ENCODE data around the gene POLR3A. TPM values are rescaled to one million over a fixed set of nuclear protein-coding genes. Genes with fewer than 3 reads are reported as not detected.

Gene POLR3A
- total RNA-seq, 1 experiment from 2014 or later = 25.5 TPM

- peak; percentile 62 to 68 for DNase-seq
- H3K4me3 Mint-ChIP-seq (ENCODE audit: unreplicated experiment) = peak overlapping the region; percentile 89
- Histone ChIP-seq H3K9me3 (no peaks in the 10 kb centered on the region), H3K4me3 (ENCODE audit: low read depth, low read length) (peak overlapping the region; percentile 93), H3K4me1 (peaks cover 26% of the 10 kb centered on the region), H3K27me3 (replicated peaks; ENCODE audit: control insufficient read depth, insufficient read depth, low read length) (no peaks in the 10 kb centered on the region), H3K36me3 (ENCODE audit: control insufficient read depth, insufficient read depth, low read length) (no peaks in the 10 kb centered on the region; the same call in 1 of the 2 replicates)
- H3K9me3 Mint-ChIP-seq (ENCODE audit: unreplicated experiment) = no peaks in the 10 kb centered on the region
- no TSS peak for BruUV-seq (replicated peaks)
- H3K27ac Mint-ChIP-seq (ENCODE audit: unreplicated experiment) = peak overlapping the region; percentile 74
- intact Hi-C loops (cut with micrococcal nuclease; ENCODE audit: unreplicated experiment) = loop anchor here (2.0 kb wide), 2 partner anchors 37 to 77 kb away; no protein-coding TSS in a partner anchor
- ChIA-PET CTCF (interaction anchor here (0.5 to 1.5 kb wide), 3 partner anchors 14 to 56 kb away, joined by 3 to 4 read pairs (median 3); no protein-coding TSS in a partner anchor), POLR2A (no interaction called here)
- TF ChIP-seq CTCF (IDR thresholded peaks at IDR 0.05; ENCODE audit: insufficient read depth in 1 of 2, low read depth in 1 of 2, low read length in 1 of 2, severe bottlenecking in 1 of 2, unreplicated experiment in 1 of 2) = no peak
- peaks cover 6% of the 10 kb centered on the region for H3K36me3 Mint-ChIP-seq (ENCODE audit: insufficient read depth, unreplicated experiment)
- H3K4me1 Mint-ChIP-seq (ENCODE audit: low read depth, unreplicated experiment) = peaks cover 36% of the 10 kb centered on the region
- H3K27me3 Mint-ChIP-seq (ENCODE audit: insufficient read depth, unreplicated experiment) = no peaks in the 10 kb centered on the region
Observed at GRCh38 chr10:77925795-77926565, 103.3 kb downstream of the POLR3A start.

GRCh38 chr10:77925410-77925794 lies 103.9 kb downstream of the POLR3A start:
- no TSS peak for BruUV-seq (replicated peaks)

More at GRCh38 chr10:77925410-77925794, 103.9 kb downstream of the POLR3A start:
- peak in 1 of 2 experiments; percentile 32 for DNase-seq
- no peak for TF ChIP-seq CTCF (IDR thresholded peaks at IDR 0.05; ENCODE audit: insufficient read depth in 1 of 2, low read depth in 1 of 2, low read length in 1 of 2, severe bottlenecking in 1 of 2, unreplicated experiment in 1 of 2)
- peaks cover 42% of the 10 kb centered on the region for H3K4me1 Mint-ChIP-seq (ENCODE audit: low read depth, unreplicated experiment)
- H3K27ac Mint-ChIP-seq (ENCODE audit: unreplicated experiment) = peak overlapping the region; percentile 74
- peak overlapping the region; percentile 89 for H3K4me3 Mint-ChIP-seq (ENCODE audit: unreplicated experiment)
- Histone ChIP-seq H3K9me3 (no peaks in the 10 kb centered on the region), H3K4me1 (peaks cover 28% of the 10 kb centered on the region), H3K27me3 (replicated peaks; ENCODE audit: control insufficient read depth, insufficient read depth, low read length) (no peaks in the 10 kb centered on the region), H3K36me3 (ENCODE audit: control insufficient read depth, insufficient read depth, low read length) (no peaks in the 10 kb centered on the region; the same call in 1 of the 2 replicates), H3K4me3 (ENCODE audit: low read depth, low read length) (peak overlapping the region; percentile 93)
- intact Hi-C loops (cut with micrococcal nuclease; ENCODE audit: unreplicated experiment) = no loop called here
- H3K36me3 Mint-ChIP-seq (ENCODE audit: insufficient read depth, unreplicated experiment) = peaks cover 6% of the 10 kb centered on the region
- CTCF ChIA-PET = interaction anchor here (0.5 to 1.5 kb wide), 2 partner anchors 16 to 55 kb away, joined by 3 to 4 read pairs; no protein-coding TSS in a partner anchor
- POLR2A ChIA-PET = no interaction called here
- H3K9me3 Mint-ChIP-seq (ENCODE audit: unreplicated experiment) = no peaks in the 10 kb centered on the region
- no peaks in the 10 kb centered on the region for H3K27me3 Mint-ChIP-seq (ENCODE audit: insufficient read depth, unreplicated experiment)

All from Caco-2 (cell line).